ENCODE data around the gene MROH8.
"Not testable (repeated sequence)": the region's sequence is repeated elsewhere in the genome, so short reads cannot be mapped to it uniquely, and the experiment has no call there.

Gene MROH8

GRCh38 chr20:37161830-37162549, 17.4 kb downstream of the MROH8 start:
- no peaks in the 10 kb centered on the region for H3K4me1 ChIP-seq
- H3K27ac ChIP-seq, result no peak overlapping the region
- no peak for TF ChIP-seq Cebpa-rat (IDR thresholded peaks at IDR 0.05)
- no peak overlapping the region for H3K9ac ChIP-seq
- no peak overlapping the region for H3K4me2 ChIP-seq
- no peak overlapping the region for H3K4me3 ChIP-seq
- H3K9me3 ChIP-seq, result no peaks in the 10 kb centered on the region
- H3K27me3 ChIP-seq, result no peaks in the 10 kb centered on the region
- no peaks in the 10 kb centered on the region for H3K36me3 ChIP-seq
- H4K20me1 ChIP-seq, result no peaks in the 10 kb centered on the region

DNA sequence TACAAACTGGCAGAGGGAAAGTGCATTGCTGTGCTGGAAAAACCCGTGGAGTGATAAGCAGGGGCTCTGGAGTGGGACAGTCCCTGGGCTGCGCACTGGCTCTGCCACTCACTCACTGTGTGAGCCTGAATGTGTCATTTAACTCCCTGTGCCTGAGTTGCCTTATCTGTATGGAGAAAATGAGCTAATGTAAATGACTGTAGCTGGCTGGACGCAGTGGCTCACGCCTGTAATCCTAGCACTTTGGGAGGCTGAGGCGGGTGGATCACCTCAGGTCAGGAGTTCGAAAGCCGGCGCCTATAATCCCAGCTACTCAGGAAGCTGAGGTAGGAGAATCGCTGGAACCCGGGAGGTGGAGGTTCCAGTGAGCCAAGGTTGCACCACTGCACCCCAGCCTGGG, 18.7 kb downstream of the MROH8 start:
- H3K4me2 ChIP-seq, result no peak overlapping the region
- no peaks in the 10 kb centered on the region for H3K36me3 ChIP-seq
- H3K9me3 ChIP-seq, result no peaks in the 10 kb centered on the region
- H3K9ac ChIP-seq, result no peak overlapping the region
- H3K27ac ChIP-seq, result no peak overlapping the region
- no peaks in the 10 kb centered on the region for H3K27me3 ChIP-seq
- no peak overlapping the region for H3K4me3 ChIP-seq
- TF ChIP-seq Cebpa-rat (IDR thresholded peaks at IDR 0.05), result no peak
- H3K4me1 ChIP-seq, result no peaks in the 10 kb centered on the region
- no peaks in the 10 kb centered on the region for H4K20me1 ChIP-seq

GRCh38 chr20:37158248-37158647, 21.1 kb downstream of the MROH8 start:
- Histone ChIP-seq H3K4me3 (no peak overlapping the region), H3K4me1 (no peaks in the 10 kb centered on the region), H3K9ac (no peak overlapping the region), H3K27me3 (no peaks in the 10 kb centered on the region), H3K27ac (no peak overlapping the region), H3K36me3 (no peaks in the 10 kb centered on the region), H4K20me1 (no peaks in the 10 kb centered on the region), H3K9me3 (no peaks in the 10 kb centered on the region), H3K4me2 (no peak overlapping the region)
- no peak for TF ChIP-seq Cebpa-rat (IDR thresholded peaks at IDR 0.05)

DNA sequence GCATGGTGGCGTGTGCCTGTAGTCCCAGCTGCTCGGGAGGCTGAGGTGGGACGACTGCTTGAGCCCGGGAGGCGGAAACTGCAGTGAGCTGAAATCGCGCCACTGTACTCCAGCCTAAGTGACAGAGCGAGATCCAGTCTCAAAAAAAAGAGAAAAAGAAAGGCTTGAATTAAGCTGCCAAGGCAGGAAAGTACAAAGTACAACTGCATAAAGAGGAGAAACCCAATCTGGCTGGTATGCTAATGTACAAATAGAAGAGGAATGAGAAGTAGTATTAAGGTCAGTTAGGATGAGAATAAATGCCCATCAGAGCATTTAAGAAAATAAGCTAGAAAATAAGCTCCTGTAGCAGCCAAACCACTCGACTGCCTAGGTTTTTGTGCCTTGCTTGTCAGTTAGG, 23.4 kb downstream of the MROH8 start:
- Histone ChIP-seq H4K20me1 (no peaks in the 10 kb centered on the region), H3K4me2 (no peak overlapping the region), H3K36me3 (no peaks in the 10 kb centered on the region), H3K9me3 (peaks cover 2% of the 10 kb centered on the region; the same call in 1 of the 2 replicates), H3K27me3 (no peaks in the 10 kb centered on the region), H3K4me1 (no peaks in the 10 kb centered on the region), H3K4me3 (no peak overlapping the region), H3K9ac (no peak overlapping the region), H3K27ac (no peak overlapping the region)
- no peak for TF ChIP-seq Cebpa-rat (IDR thresholded peaks at IDR 0.05)

GRCh38 chr20:37154684-37155298, 24.6 kb downstream of the MROH8 start:
- Histone ChIP-seq H3K9me3 (peaks cover 14% of the 10 kb centered on the region; the same call in 1 of the 2 replicates), H3K27me3 (no peaks in the 10 kb centered on the region), H3K27ac (no peak overlapping the region), H3K9ac (no peak overlapping the region), H3K36me3 (no peaks in the 10 kb centered on the region), H3K4me1 (no peaks in the 10 kb centered on the region), H3K4me3 (no peak overlapping the region), H3K4me2 (no peak overlapping the region), H4K20me1 (no peaks in the 10 kb centered on the region)
- no peak for TF ChIP-seq Cebpa-rat (IDR thresholded peaks at IDR 0.05)

DNA sequence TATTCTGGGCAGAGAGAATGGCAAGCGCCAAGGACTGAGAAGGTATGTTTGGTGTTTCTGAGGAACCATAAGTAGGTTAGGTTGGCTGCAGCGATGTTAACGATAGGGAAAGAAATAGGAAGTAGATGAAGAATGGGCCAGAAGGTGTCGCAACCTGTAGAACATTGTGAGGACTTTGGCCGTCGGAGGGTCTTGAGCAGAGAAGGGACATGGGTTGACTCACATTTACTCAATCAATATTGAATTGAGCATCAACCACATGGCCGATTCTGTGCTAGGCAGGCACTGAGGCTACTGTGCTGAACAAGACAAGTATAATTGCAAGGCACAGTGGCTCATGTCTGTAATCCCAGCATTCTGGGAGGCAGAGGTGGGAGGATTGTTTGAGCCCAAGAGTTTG, 27.1 kb downstream of the MROH8 start:
- TF ChIP-seq Cebpa-rat (IDR thresholded peaks at IDR 0.05), result no peak
- Histone ChIP-seq H4K20me1 (no peaks in the 10 kb centered on the region), H3K9me3 (peaks cover 15% of the 10 kb centered on the region; the same call in 1 of the 2 replicates)

GRCh38 chr20:37151529-37151928, 27.8 kb downstream of the MROH8 start:
- Histone ChIP-seq H4K20me1 (no peaks in the 10 kb centered on the region), H3K27ac (no peak overlapping the region), H3K9me3 (peaks cover 15% of the 10 kb centered on the region; the same call in 1 of the 2 replicates)

More for the DNA sequence above, 27.1 kb downstream of the MROH8 start:
- Histone ChIP-seq H3K27ac (no peak overlapping the region), H3K9ac (no peak overlapping the region), H3K36me3 (no peaks in the 10 kb centered on the region), H3K4me3 (no peak overlapping the region), H3K4me2 (no peak overlapping the region), H3K4me1 (no peaks in the 10 kb centered on the region), H3K27me3 (no peaks in the 10 kb centered on the region)

GRCh38 chr20:37150864-37151263, 28.5 kb downstream of the MROH8 start:
- not testable (repeated sequence) for H3K9ac ChIP-seq, H3K36me3 ChIP-seq, H3K4me2 ChIP-seq, H3K4me3 ChIP-seq, H4K20me1 ChIP-seq, H3K27me3 ChIP-seq, H3K4me1 ChIP-seq, H3K27ac ChIP-seq
- H3K9me3 ChIP-seq, result peaks cover 15% of the 10 kb centered on the region; the same call in 1 of the 2 replicates

More at GRCh38 chr20:37151529-37151928, 27.8 kb downstream of the MROH8 start:
- Histone ChIP-seq H3K9ac (no peak overlapping the region), H3K36me3 (no peaks in the 10 kb centered on the region), H3K27me3 (no peaks in the 10 kb centered on the region), H3K4me1 (no peaks in the 10 kb centered on the region), H3K4me3 (no peak overlapping the region), H3K4me2 (no peak overlapping the region)
- TF ChIP-seq Cebpa-rat (IDR thresholded peaks at IDR 0.05), result no peak

- no peaks in the 10 kb centered on the region for H3K27me3 ChIP-seq
- no peak overlapping the region for H3K9ac ChIP-seq
- no peaks in the 10 kb centered on the region for H3K36me3 ChIP-seq
- no peak for TF ChIP-seq Cebpa-rat (IDR thresholded peaks at IDR 0.05)
- H3K4me2 ChIP-seq, result no peak overlapping the region
- H3K4me1 ChIP-seq, result no peaks in the 10 kb centered on the region
- peaks cover 15% of the 10 kb centered on the region; the same call in 1 of the 2 replicates for H3K9me3 ChIP-seq
- H4K20me1 ChIP-seq, result no peaks in the 10 kb centered on the region
- no peak overlapping the region for H3K4me3 ChIP-seq
- H3K27ac ChIP-seq, result no peak overlapping the region
These were observed 32.1 kb downstream of the MROH8 start for GRCh38 chr20:37147250-37147649.

DNA sequence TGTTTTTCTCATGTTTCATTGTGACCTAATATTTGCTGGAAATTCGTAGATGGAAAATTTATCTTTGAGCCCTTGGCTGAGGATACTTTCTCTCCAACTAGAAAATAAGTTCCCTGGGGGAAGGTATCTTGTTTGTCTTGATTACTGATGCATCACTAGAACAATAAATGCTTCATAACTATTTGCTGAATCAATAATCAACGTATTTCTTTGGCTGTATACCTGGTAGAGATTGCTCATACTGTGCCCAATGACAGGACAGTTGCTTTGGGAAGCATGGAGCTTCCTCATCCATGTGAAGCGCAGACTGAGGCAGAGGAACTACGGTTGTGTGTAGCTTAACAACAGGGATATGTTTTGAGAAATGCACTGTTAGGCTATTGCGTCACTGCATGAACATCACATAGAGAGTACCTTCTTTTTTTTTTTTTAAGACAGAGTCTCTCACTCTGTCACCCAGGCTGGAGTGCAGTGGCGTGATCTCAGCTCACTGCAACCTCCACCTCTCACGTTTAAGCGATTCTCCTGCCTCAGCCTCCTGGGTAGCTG, 34.4 kb downstream of the MROH8 start:
- Histone ChIP-seq H3K4me2 (no peak overlapping the region), H3K4me1 (no peaks in the 10 kb centered on the region), H3K27me3 (no peaks in the 10 kb centered on the region), H3K36me3 (no peaks in the 10 kb centered on the region), H3K9ac (no peak overlapping the region), H3K4me3 (no peak overlapping the region), H3K9me3 (peaks cover 2% of the 10 kb centered on the region; the same call in 1 of the 2 replicates), H4K20me1 (no peaks in the 10 kb centered on the region), H3K27ac (no peak overlapping the region)
- TF ChIP-seq Cebpa-rat (IDR thresholded peaks at IDR 0.05), result no peak

Data from BLaER1 (cell line).